HG02981 (cell line): Measurements from ENCODE around the gene SPANXN1.
"Not testable (repeated sequence)": the region's sequence is repeated elsewhere in the genome, so short reads cannot be mapped to it uniquely, and the experiment has no call there.

Source experiments
- ATAC-seq: cut with Tn5 transposase; IDR thresholded peaks from one replicate; pipeline ENCODE4 v1.9.1; 2021; ENCODE audit warnings: mild to moderate bottlenecking, moderate library complexity; ENCODE audit not compliant: unreplicated experiment

SPANXN1 gene

DNA sequence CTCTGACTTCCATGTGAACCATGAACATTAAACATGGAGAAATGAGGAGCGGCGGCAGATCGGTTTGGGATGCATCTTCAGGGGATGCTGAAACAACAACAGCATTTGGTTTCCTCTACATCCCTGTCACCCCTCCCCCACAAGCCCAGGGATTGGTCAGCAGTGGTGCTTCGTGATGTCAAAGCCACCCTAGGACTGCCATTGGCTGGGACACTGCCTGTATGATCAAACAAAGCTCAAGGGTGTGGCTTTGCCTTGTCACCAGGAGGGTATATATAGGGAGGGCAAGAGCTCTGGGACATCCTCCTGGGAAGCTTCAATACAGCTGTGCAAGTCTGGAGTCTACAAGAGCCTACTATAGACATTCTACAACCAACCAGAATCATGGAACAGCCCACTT, at the start of gene SPANXN1:
Gene SPANXN1 (plus strand): TSS at position 301 of the 400 bp plus-strand sequence. CDS start 84 bp downstream, at position 385.
- ATAC-seq: not testable (repeated sequence)

DNA sequence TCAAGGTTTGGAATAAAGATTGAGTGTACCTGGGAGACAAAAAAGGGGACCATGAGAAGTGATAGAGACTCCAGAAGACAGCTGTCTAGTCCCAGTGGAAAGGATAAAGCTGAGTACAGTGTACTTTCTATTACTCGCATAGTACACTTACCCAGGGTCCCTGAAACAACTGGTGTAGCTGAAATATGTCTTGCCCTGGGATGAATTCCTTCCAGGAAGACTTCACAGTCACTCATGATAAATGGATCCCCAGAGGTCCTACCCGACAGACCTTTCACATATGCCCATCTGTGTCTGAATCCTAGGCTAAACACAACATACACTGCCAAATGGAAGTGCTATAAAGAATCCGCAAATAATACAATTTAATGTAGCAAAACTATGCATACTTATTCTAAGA, 48.2 kb upstream of the SPANXN1 start:
- no peak for ATAC-seq

GRCh38 chrX:145213504-145213903, 33.8 kb upstream of the SPANXN1 start:
- ATAC-seq: no peak

DNA sequence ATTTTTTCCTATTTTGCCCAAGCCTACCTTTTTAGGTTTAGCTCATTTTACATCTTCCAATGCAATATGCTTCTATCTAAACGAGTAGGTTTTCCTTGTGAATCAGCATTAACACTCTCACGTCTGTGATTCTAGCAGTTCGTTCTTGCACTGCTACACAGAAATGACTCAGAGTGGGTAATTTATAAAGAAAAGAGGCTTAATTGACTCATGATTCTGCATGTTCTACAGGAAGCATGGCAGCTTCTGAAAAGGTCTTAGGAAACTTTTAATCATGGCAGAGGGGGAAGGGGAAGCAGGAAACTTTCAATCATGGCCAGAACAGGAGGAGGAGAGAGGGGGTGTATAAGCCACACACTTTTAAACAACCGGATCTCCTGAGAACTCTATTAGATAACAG, 44.9 kb downstream of the SPANXN1 start:
- no peak for ATAC-seq
